Activated CD4-positive, alpha-beta T cell treated with anti-CD3 and anti-CD28 coated beads for 4 hours (primary cell): ENCODE measurements around the gene CKB.
"Not testable (repeated sequence)": the region's sequence is repeated elsewhere in the genome, so short reads cannot be mapped to it uniquely, and the experiment has no call there.

Source experiments
- DNase-seq, 2 donors: peaks; one replicate each; pipeline ENCODE4 v3.0.0-alpha.2; 2020

Gene CKB

GRCh38 chr14:103526247-103526913 lies 3.8 kb upstream of the CKB start:
- no peak for DNase-seq

- DNase-seq = not testable (repeated sequence)
Observed at GRCh38 chr14:103525430-103526246, 3.0 kb upstream of the CKB start.

- no peak for DNase-seq
Observed at GRCh38 chr14:103524002-103524935, 1.6 kb upstream of the CKB start.

- DNase-seq = no peak
Observed at GRCh38 chr14:103523575-103523954, 935 bp upstream of the CKB start.

DNA sequence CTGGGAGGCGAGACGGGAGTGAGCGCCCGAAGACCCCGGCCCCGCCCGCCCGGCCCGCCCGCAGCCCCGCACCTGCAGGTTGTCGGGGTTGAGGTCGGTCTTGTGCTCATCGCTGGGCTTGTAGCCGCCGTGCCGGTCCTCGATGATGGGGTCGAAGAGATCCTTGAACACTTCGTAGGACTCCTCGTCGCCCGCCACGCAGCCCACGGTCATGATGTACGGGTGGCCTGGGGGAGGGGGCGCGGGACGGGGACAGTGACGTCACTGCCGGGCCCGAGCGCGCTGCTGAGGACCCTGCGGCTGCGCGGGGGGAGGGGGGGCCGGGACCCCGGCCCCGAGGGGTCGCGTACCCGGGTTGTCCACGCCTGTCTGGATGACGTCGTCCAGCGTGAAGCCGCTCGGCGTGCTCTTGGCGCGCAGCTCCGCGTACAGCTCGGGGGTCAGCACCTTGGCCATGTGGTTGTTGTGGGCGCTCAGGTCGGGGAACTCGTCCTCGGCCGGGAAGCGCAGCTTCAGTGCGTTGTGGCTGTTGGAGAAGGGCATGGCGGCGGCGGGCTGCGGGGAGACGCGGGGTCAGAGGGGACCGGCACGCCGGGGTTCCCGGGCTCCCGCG lies 573 bp downstream of the CKB start:
- no peak for DNase-seq

- DNase-seq = no peak
Observed at GRCh38 chr14:103521438-103521950, 1.1 kb downstream of the CKB start.

- DNase-seq = peak; percentile 65 to 66
Observed at GRCh38 chr14:103520657-103521437, 1.8 kb downstream of the CKB start.

DNA sequence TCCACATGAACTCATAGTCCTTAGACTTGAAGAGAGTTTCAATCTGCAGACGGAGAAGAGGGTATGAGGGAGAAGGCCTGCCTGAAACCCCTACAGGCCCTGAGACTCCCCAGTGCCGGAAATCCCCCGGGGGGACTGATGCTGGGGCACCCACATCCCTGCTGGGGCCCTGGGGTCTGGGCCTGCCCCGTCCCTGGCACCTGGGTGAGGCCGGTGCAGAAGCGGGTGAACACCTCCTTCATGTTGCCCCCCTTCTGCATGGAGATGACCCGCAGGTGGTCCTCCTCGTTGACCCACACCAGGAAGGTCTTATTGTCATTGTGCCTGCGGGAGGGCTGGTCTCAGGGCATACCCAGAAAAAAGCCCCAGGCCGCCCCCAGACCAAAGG lies 2.4 kb downstream of the CKB start:
- no peak for DNase-seq

GRCh38 chr14:103519837-103520212 lies 2.8 kb downstream of the CKB start:
- no peak for DNase-seq

GRCh38 chr14:103519043-103519836 lies 3.4 kb downstream of the CKB start:
- no peak for DNase-seq

GRCh38 chr14:103518422-103519042 lies 4.1 kb downstream of the CKB start:
- DNase-seq = peak; percentile 53 to 60

- DNase-seq = no peak
Observed at GRCh38 chr14:103517721-103518421, 4.8 kb downstream of the CKB start.

DNA sequence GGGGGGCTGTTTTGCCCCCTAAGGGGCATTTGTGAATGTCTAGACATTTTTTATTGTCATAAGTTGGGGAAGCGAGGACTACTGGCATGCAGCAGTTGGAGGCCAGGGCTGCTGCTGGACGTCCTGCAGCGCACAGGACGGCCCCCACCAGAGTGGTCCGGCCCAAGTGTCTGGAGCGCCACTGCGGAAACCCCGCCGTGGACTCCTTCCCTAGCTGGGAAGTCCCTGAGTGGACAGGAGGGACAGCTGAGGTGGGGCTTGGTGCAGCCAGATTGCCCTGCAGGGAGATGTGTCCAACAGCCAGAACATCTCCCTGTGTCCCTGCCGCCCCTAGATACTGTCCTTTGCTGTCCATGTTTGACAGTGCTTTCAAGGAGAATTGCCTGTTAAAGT lies 5.5 kb downstream of the CKB start:
- DNase-seq = no peak

DNA sequence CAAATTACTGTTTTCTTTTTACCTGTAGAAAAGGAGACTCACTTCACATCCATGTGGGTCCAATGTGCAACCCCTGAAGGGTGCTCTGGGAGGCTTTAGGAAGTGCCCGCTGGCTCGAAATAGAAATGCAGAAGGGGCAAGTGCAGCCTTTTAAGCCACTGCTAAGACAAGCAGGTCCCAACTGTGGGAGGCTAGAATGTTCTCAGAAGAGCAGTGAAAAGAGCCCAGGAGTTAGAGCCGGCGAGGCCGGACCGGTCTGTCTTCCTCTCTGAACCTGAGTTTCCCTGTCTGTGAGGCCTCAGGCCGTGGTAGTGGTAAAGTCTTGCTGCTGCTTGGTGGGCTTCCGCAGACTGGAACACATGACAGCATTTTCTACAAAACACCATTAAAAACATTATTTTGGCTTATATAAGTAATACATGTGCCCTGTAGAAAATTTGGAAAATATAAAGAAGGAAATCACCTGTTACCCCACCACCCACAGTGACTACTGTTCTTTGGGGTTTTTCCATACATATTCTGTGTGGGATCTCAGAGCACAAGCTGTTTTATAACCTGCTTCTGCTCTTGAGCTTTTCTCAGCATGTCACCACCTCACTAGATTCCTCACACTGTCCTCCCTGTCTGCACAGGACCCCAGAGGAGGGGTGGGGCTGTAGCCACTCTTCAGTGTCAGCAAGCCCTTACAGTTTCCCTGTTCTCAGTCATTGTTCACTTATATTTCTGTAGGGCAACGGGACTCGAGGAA lies 6.0 kb downstream of the CKB start:
- DNase-seq = no peak

- no peak for DNase-seq
Observed at GRCh38 chr14:103514596-103515421, 7.8 kb downstream of the CKB start.

DNA sequence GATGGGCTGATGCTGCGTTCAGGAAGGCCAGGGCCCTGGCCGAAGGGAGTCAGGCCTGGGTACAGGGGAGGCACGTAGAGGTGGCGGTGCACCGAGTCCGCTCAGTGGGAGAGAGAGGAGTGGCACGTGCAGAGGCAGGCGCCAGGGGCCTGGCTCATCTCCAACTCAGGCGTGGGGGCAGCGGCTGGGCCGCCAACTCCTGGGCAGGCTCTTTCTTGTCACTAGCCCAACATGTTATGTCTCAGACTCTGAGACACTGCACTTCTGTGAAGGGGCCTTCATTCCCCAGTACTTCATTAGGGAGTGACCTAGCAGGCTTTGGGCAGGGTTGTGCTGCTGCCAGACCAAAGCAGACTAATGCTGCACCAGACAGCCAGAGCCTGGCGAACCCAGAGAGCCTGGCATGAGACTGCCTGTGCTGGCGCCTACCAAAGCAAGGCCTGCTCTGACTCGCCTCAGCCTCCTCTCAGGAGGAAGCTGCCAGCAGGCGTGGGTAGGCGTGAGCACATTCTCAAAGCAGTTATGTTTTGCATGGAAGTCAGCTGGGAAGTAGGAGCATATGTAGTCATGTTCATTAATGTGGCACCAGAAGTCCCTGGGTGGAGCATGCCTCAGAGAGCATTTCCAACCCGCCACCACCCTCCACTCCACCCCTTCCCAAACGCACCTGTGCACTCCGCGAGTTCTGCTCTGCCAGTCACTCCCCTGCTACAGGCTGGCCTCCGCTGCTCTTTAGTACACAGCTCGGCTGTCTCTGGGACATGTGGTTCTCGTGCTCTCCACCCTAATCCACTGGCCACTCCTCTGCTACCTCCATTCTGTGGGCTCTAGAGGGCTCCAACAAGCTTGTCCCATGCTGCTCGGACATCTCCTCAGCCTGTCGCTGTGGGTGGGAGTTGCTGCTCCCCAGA lies 9.7 kb downstream of the CKB start:
- DNase-seq = no peak

GRCh38 chr14:103512180-103512579 lies 10.4 kb downstream of the CKB start:
- not testable (repeated sequence) for DNase-seq
